GM19467 (cell line): ENCODE measurements around the gene MILR1.
"Not testable (repeated sequence)": the region's sequence is repeated elsewhere in the genome, so short reads cannot be mapped to it uniquely, and the experiment has no call there.

Source experiments
- ATAC-seq: cut with Tn5 transposase; IDR thresholded peaks from one replicate; pipeline ENCODE4 v1.9.1; 2021; ENCODE audit warnings: mild to moderate bottlenecking, moderate library complexity; ENCODE audit not compliant: unreplicated experiment

Gene MILR1, protein sequence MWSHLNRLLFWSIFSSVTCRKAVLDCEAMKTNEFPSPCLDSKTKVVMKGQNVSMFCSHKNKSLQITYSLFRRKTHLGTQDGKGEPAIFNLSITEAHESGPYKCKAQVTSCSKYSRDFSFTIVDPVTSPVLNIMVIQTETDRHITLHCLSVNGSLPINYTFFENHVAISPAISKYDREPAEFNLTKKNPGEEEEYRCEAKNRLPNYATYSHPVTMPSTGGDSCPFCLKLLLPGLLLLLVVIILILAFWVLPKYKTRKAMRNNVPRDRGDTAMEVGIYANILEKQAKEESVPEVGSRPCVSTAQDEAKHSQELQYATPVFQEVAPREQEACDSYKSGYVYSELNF

DNA sequence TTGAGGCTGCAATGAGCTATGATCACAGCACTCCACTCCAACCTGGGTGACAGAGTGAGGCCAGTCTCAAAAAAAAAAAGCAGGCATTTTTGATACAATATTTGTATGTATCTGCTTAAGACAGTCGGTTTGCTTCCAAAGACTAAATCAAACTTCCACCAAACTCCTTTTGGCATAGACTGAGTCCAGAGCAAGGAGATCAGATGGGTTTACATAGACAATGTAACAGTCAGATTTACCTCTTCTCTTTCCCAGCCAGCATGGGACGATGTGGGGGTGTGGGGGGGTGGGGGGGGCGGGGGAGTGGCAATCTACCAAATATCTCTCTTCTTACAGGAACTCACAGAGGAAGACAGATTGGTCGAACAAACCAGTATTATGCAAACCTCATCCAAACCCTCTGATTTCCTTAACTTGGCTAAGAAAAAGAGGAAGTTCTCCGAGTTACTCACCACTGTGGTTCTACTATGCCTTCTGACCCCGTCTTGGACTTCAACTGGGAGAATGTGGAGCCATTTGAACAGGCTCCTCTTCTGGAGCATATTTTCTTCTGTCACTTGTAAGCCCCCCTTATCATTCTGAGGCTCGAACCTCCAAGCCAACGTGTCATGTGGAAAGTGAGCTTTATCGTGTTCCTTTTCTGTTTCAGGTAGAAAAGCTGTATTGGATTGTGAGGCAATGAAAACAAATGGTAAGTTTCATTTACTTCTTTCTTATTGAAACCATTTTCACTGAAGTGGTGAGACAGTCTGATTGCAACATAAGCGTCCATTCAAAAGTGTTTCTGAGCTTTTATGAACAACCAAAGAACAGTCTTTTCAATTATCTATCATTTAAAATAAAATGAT is at the start of gene MILR1:
TSS of gene MILR1 (plus strand) at position 451 of the 848 bp plus-strand sequence. CDS start at position 505, 54 bp downstream.
- no peak for ATAC-seq

DNA sequence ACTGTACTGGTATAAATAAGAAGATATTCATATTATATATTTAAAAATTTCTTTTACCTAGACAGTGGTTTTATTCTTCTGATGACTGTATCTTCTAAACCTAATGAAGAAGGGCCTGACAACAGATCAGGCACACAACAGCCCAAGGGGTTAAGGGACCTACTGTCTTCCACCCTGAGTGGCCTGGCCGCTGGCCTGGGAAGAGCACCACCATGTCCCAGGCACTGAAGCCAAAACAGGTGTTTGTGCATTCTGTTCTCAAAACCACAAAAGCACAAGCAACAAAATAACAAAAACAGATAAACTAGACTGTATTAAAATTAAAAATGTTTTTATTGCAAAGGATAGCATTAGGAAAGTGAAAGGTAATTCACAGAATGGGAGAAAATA is 49.2 kb upstream of the MILR1 start:
- ATAC-seq = no peak

DNA sequence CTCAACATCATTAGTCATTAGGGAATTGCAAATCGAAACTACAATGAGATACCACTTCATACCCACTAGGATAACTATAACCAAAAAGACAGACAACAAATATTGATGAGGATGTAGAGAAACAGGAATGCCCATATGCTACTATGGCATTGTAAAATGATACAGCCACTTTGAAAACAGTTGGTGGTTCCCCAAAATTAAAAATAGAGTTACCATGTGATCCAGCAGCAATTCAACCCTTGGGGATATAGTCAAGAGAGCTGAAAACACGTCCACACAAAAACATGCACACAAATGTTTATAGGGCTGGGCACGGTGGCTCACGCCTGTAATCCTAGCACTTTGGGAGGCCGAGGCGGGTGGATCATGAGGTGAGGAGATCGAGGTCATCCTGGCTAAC is 48.3 kb upstream of the MILR1 start:
- no peak for ATAC-seq

DNA sequence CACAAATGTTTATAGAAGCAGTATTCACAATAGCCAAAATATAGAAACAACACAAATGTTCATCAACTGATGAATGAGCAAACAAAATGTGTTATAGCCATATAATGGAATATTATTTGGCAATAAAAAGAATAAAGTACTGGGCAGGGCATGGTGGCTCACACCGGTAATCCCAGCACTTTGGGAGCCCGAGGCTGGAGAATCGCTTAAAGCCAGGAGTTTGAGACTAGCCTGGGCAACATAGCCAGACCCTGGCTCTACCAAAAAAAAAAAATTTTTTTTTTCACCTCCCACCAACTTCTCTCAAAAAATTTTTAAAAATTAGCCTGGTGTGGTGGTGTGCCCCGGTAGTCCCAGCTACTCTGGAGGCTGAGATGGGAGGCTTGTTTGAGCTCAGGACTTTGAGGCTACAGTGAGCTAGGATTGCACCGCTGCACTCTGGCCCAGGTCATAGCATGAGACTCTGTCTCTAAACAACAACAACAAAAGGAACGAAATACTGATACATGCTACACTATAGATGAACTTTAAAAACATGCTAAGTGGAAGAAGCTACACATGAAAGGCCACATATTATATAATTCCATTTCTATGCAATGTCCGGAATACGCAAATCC is 47.6 kb upstream of the MILR1 start:
- ATAC-seq = no peak

DNA sequence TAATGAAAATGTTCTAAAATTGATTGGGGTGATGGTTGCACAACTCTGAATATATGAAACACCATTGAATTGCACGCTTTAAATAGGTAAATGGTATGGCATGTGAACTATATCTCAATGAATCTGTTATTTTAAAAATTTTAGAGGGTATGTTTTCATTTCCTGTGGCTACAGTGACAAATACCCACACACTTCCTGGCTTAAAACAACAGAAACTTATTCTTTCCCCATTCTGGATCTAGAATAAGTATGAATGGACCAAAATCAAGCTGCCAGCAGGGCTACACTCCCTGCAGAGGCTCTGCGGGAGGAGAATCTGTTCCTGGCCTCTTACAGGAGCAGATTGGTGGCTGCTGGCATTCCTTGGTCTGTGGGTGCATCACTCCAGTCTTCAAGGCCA is 47.0 kb upstream of the MILR1 start:
- ATAC-seq = no peak

DNA sequence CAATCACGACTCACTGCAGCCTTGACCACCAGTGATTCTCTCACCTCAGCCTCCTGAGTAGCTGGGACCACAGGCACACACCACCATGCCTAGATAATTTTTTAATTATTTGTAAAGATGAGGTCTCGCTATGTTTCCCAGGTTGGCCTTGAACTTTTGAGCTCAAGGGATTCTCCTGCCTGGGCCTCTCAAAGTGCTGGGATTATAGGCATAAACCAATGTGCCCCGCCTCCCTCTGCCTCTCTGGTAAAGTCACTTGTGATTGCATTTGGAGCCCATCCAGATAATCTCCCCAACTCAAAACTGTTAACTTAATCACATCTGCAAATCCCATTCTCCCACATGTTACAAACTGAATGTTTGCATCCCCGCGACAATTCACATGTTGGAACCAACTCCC is 46.4 kb upstream of the MILR1 start:
- ATAC-seq = no peak

DNA sequence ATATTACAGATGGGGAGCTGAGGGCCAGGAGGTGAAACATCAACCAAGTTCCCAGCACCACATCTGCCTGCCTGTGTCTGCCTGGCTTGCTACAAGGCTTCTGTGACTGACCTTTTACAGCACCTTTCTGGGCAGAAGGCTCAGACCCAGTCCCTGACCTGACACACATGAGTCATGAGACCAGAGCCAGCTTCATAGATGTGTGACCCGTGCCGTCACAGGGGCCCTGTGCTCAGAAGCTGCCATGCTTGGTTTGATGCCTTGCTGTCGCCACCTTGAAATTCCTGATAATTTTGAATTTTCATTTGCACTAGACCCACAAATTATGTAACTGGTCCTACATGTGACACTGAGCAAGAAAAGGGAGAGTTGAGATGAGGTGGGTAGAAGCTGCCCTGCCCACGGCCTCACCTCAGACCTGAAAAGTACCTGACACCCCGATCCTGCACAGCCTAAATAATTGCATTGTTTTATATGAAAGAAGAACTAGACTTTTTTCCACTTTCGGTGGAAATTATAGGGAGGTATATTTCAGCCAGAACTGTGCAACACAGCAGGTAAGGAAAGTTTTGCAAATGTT is 44.9 kb upstream of the MILR1 start:
- no peak for ATAC-seq

DNA sequence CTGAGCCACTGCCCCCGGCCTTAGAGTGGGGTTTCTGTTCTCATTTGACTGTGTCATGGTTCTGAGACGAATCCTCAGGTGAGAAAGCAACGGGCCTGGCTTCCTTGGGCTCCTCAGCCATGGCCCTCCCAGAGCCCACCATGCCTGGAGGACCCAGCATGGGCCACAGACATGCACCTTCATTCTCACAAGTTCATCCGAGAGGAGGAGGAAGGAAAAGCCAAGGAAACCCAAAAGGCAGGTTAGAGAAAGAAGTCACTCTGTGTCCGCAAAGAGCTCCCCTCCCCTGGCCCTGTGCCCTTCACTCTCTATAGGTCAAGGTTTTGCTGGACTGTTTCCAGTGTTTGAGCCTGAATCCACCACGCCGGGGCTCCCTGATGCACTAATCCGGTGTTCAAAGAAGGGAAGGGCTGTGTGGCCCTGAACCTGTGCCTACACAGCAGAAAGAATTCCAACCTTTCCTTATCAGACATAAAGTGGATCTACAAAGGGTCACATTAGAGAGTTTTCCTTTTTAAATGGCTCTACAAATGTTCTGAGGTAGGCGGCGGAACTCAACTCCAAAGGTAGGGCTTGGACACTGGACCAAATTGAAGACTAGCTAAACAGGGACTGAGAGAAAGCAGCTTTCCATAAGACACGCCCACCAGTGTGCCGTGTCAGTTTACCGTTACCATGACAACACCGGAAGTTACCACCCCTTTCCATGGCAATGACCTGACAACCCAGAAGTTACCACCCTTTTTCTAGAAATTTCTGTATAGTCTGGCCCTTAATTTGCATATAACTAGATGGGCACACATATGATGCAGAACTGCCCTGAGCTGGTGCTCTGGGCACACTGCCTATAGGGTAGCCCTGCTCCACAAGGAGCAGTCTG is 42.4 kb upstream of the MILR1 start:
- ATAC-seq = no peak

DNA sequence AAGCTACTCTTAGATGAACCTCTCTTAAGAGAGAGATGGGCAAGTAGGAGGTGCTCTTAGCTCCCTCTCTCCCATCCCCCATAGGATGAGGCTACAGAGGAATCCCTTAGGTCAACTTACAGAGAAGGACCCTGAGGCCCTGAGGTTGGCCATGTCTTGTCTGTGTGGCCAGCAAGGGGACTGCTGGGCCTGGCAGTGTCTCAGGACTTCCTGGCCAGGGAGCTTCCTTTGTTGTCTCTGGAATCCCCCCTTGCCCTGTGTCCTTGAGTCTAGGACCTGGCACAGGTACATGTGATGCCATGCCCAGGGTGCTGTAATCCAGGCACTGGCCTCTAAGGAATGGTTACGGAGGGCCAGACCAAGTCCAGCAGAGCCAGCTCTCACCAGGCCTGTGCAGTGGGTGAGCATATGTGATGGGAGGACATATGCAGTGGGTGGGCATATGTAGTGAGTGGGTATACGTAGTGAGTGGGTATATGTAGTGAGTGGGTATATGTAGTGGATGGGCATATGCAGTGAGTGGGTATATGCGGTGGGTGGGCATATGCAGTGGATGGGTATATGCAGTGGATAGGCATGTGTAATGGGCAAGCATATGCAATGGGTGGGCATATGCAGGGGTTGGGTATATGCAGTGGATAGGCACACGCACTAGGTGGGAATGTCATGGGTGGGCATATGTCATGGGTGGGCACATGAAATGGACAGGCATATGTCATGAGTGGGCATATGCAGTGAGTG is 38.0 kb upstream of the MILR1 start:
- no peak for ATAC-seq

DNA sequence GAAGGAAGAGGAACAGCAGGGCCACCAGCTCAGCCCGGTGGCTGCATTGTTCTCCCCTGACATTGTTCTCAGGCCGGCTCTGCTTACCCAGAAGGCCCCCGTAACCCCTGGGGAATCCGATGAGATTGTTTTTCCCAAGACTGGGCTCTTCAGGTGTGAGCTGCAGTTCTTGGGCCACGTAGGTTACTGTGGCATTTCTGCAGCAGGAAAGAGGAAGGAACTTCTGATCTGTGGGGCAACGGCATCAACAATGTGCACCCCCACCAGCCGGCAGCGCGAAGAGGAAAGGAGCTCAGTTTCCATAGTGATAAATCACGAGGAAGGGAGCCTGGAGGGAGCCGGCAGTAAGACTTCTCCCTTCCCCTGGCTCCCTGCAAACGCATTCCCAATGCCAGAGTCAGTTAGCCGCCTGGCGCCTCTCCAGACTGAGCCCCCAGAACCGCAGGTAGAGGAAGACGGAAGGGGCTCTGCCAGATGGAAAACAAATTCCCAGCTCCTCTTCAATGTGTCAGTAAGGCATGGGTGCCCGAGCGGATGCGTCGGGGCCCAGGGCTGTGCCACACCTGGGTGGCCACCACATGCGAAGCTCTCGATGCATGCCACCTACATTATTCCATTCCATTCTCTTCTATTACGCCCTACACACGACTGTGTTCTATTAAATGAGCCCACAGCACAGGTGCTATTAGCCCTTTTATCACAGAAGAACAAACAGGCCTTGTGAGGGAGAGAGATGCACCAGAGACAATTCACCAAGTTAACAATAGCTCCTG is 36.7 kb upstream of the MILR1 start:
- ATAC-seq = no peak

DNA sequence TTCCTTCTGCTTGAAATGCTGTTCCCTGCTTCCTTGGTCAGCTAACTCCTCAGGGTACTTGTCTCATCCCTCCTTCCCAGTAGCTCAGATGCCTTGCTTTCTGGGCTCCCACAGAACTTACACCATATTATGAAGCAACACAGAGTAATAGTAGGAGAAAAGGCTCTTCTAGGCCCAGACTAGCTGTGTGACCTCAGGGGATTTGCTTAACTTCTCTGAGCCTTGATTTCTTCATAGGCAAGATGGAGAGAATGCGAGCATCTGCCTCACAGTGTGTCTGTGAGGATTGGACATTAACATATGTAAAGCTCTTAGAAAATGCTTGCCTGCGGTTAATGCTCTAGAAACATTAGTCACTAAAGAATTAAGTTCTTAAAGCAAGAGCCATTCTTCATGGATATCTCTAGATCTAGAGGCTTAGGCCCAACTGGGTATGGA is 36.0 kb upstream of the MILR1 start:
- ATAC-seq = no peak

DNA sequence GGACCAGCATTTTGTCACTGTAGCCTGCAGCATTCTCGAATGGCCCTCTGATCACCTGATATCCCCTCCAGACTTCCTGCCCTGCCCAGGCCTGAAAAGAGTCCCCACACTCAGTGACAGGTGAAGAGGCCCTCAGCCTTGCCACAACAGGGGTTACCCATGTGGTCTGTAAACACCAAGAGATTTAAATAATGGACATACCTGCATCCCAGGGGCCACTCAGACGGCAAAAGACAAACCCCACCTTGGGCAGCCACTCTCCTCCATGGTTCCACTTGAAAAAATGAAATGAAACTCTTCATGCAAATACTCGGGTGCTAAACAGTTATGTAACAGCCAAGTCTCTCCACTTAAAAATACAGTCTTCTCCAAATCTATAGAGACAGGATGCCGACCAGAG is 35.4 kb upstream of the MILR1 start:
- ATAC-seq = no peak

DNA sequence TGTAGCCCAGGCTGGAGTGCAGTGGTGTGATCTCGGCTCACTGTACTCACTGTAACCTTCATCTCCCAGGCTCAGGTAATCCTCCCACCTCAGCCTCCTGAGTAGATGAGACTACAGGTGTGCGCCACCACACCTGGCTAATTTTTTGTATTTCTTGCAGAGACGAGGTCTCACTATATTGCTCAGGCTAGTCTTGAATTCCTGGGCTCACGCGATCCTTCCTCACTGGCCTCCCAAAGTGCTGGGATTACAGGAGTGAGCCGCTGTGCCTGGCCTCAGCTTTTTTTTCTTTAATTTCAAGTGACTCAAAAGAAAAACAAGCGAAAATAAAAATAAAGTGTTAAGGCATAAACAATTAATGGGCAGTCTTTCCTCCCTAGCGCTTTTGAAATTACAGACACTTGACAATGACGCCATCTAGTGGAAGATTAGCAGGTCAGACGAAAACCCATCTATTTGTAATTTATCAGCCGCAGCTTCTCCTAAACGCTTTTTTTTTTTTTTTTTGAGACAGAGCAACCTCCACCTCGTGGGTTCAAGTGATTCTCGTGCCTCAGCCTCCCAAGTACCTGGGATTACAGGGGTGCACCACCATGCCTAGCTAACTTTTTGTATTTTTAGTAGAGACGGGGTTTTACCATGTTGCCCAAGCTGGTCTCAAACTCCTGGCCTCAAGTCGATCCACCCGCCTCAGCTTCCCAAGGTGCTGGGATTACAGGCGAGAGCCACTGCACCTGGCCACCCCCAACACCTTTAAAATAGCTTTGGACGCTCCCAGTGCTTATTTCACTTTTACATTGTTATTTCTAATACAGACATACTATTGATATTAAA is 30.2 kb upstream of the MILR1 start:
- ATAC-seq = no peak

DNA sequence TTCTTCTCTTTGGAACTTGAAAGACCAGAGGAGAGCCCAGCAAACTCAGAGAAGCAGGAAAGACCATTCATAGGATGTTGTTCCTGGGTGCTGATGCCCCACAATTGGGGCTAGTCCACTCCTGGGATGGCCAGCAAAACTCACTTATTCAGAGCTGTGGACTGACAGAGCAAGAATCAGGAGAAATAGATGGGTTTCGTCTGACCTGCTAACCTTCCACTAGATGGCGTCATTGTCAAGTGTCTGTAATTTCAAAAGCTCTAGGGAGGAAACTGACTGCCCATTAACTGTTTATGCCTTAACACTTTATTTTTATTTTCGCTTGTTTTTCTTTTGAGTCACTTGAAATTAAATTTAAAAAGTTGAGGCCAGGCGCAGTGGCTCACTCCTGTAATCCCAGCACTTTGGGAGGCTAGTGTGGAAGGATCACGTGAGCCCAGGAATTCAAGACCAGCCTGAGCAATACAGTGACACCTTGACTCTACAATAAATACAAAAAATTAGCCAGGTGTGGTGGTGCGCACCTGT is 28.7 kb upstream of the MILR1 start:
- ATAC-seq = no peak

DNA sequence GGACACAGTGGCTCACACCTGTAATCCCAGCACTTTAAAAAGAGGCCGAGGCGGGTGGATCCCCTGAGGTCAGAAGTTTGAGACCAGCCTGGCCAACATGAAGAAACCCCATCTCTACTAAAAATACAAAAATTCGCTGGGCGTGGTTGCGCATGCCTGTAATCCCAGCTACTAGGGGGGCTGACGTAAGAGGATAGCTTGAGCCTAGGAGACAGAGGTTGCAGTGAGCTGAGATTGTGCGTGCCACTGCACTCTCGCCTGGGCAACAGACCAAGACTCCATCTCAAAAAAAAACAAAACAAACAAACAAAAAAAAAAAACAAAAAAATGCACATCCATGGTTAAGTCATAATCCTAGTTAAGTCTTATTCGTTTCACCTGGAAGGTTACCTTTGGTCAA is 26.8 kb upstream of the MILR1 start:
- ATAC-seq = not testable (repeated sequence)

DNA sequence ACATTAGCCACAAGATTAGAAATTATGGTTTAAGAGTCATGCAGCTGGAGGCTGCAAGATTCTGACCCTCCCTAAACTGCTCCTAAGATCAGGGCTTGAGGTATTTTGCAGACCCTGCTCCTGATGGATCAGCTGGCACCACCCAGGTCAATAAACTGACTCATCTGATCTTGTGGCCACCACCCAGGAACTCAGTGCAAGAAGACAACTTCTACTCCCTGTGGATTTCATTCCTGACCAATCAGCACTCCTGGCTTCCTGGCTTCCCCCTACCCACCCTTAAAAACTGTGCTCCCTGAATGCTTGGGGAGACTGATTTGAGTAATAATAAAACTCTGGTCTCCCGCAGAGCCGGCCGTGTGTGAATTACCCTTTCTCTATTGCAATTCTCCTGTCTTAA is 25.0 kb upstream of the MILR1 start:
- no peak for ATAC-seq

DNA sequence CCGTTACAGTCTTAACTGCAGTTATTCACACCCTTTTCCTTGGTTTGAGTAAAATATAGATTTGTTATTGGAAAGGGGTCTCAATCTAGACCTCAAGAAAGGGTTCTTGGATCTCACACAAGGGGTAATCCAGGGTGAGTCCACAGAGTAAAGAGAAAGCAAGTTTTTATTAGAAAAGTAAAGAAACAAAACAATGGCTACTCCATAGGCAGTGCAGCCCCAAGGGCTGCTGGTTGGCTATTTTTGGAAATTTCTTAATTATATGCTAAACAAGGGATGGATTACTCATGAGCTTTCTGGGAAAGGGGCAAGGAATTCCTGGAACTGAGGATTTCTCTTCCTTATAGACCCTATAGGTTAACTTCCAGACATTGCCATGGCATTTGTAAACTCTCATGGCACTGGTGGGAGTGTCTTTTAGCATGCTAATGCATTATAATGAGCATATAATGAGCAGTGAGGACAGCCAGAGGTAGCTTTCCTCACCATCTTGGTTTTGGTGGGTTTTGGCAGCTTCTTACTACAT is 24.5 kb upstream of the MILR1 start:
- ATAC-seq = no peak

DNA sequence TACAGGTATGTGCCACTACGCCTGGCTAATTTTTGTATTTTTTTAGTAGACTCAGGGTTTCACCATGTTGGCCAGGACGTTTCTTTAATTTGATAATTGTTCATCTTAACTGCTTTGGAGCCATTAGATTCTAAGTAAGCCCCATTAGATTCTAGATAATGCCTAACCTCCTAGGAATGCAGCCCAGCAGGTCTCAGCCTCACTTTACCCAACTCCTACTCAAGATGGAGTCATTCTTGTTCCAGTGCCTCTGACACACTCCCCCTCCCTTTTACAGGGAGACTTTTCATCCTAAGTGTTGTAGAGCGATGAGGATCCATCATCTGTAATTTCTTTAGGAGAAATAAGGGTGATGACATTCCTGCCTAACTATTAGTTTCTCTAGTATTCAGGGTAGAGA is 23.7 kb upstream of the MILR1 start:
- no peak for ATAC-seq
